Vagina (tissue), 2 donors: ENCODE measurements around the gene MAP4K1.

ENCODE experiments used
- POLR2A ChIP-seq, 2 donors: fragments of 450-650 bp; IDR thresholded peaks; one replicate each; pipeline ENCODE4 v1.6.1; 2017; ENCODE audit warnings: antibody characterized with exemption in 2 of 2, mild to moderate bottlenecking in 2 of 2, moderate library complexity in 2 of 2
- POLR2AphosphoS5 ChIP-seq, 2 donors: sonication (generic); formaldehyde crosslinking; IDR thresholded peaks; one replicate each; pipeline ENCODE4 v1.9.0; 2017; ENCODE audit warnings: antibody characterized with exemption in 2 of 2, mild to moderate bottlenecking in 2 of 2, low read depth in 1 of 2; ENCODE audit not compliant: insufficient read depth in 1 of 2
- TF ChIP-seq, protein P1 (sequence below), 3 experiments: fragments of 450-650 bp in 2 of 3; fragments of 200-600 bp in 1 of 3; sonication (generic) in 1 of 3; IDR thresholded peaks; one replicate each; pipeline ENCODE4 v1.5.1; 2017 to 2019; ENCODE audit warnings: antibody characterized with exemption in 3 of 3, mild to moderate bottlenecking in 2 of 3, moderate library complexity in 2 of 3

GRCh38 chr19:38648769-38649304 lies 31.1 kb upstream of the MAP4K1 start:
- TF ChIP-seq, protein P1, sequence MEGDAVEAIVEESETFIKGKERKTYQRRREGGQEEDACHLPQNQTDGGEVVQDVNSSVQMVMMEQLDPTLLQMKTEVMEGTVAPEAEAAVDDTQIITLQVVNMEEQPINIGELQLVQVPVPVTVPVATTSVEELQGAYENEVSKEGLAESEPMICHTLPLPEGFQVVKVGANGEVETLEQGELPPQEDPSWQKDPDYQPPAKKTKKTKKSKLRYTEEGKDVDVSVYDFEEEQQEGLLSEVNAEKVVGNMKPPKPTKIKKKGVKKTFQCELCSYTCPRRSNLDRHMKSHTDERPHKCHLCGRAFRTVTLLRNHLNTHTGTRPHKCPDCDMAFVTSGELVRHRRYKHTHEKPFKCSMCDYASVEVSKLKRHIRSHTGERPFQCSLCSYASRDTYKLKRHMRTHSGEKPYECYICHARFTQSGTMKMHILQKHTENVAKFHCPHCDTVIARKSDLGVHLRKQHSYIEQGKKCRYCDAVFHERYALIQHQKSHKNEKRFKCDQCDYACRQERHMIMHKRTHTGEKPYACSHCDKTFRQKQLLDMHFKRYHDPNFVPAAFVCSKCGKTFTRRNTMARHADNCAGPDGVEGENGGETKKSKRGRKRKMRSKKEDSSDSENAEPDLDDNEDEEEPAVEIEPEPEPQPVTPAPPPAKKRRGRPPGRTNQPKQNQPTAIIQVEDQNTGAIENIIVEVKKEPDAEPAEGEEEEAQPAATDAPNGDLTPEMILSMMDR (IDR thresholded peaks at IDR 0.05): no peak
- no peak for TF ChIP-seq POLR2A (IDR thresholded peaks at IDR 0.05)
- no peak for TF ChIP-seq POLR2AphosphoS5 (IDR thresholded peaks at IDR 0.05; ENCODE audit: insufficient read depth in 1 of 2, low read depth in 1 of 2)
